ENCODE measurements around the gene ATAD3C.
"Not testable (repeated sequence)": the region's sequence is repeated elsewhere in the genome, so short reads cannot be mapped to it uniquely, and the experiment has no call there.

The ATAD3C gene

GRCh38 chr1:1449099-1449739 lies at the start of gene ATAD3C:
TSS of gene ATAD3C (plus strand) at chr1:1449689. CDS start at chr1:1450684, 995 bp downstream.
- H3K36me3 Mint-ChIP-seq (ENCODE audit: insufficient read depth): no peaks in the 10 kb centered on the region
- H3K4me1 Mint-ChIP-seq: no peaks in the 10 kb centered on the region
- H3K27me3 Mint-ChIP-seq: no peaks in the 10 kb centered on the region
- no peak within 1 kb of the TSS for H3K27ac Mint-ChIP-seq (ENCODE audit: low read depth)
- H3K9me3 Mint-ChIP-seq: no peaks in the 10 kb centered on the region
- no peak within 1 kb of the TSS for H3K4me3 Mint-ChIP-seq
- DNase-seq (ENCODE audit: low spot score in 2 of 2): no peak
- ATAC-seq (replicated peaks; ENCODE audit: extremely low read depth, poor library complexity, severe bottlenecking): no peak

GRCh38 chr1:1399872-1400575 lies 49.5 kb upstream of the ATAD3C start:
- Mint-ChIP-seq H3K27ac (ENCODE audit: low read depth) (peak overlapping the region; percentile 93), H3K9me3 (no peaks in the 10 kb centered on the region), H3K4me1 (peaks cover 43% of the 10 kb centered on the region), H3K36me3 (ENCODE audit: insufficient read depth) (peaks cover 61% of the 10 kb centered on the region), H3K4me3 (peak overlapping the region; percentile 91), H3K27me3 (no peaks in the 10 kb centered on the region)
- DNase-seq (ENCODE audit: low spot score in 2 of 2) (no peak), ATAC-seq (replicated peaks; ENCODE audit: extremely low read depth, poor library complexity, severe bottlenecking) (no peak)

- peaks cover 40% of the 10 kb centered on the region for H3K4me1 Mint-ChIP-seq
- ATAC-seq (replicated peaks; ENCODE audit: extremely low read depth, poor library complexity, severe bottlenecking) (no peak), DNase-seq (ENCODE audit: low spot score in 2 of 2) (no peak)
- H3K27ac Mint-ChIP-seq (ENCODE audit: low read depth): peak overlapping the region; percentile 93
- H3K27me3 Mint-ChIP-seq: no peaks in the 10 kb centered on the region
- H3K36me3 Mint-ChIP-seq (ENCODE audit: insufficient read depth): peaks cover 60% of the 10 kb centered on the region
- H3K4me3 Mint-ChIP-seq: peak overlapping the region; percentile 91
- H3K9me3 Mint-ChIP-seq: no peaks in the 10 kb centered on the region
Measured at GRCh38 chr1:1400576-1401456, 48.7 kb upstream of the ATAD3C start.

GRCh38 chr1:1401457-1402010 lies 48.0 kb upstream of the ATAD3C start:
- no peak for ATAC-seq (replicated peaks; ENCODE audit: extremely low read depth, poor library complexity, severe bottlenecking)
- H3K27me3 Mint-ChIP-seq: no peaks in the 10 kb centered on the region
- H3K27ac Mint-ChIP-seq (ENCODE audit: low read depth): peak overlapping the region; percentile 38
- DNase-seq (ENCODE audit: low spot score in 2 of 2): no peak
- no peaks in the 10 kb centered on the region for H3K9me3 Mint-ChIP-seq
- peaks cover 63% of the 10 kb centered on the region for H3K36me3 Mint-ChIP-seq (ENCODE audit: insufficient read depth)
- H3K4me3 Mint-ChIP-seq: peak overlapping the region; percentile 91
- H3K4me1 Mint-ChIP-seq: peaks cover 46% of the 10 kb centered on the region

- ATAC-seq (replicated peaks; ENCODE audit: extremely low read depth, poor library complexity, severe bottlenecking): no peak
- Mint-ChIP-seq H3K4me3 (peak overlapping the region; percentile 11), H3K36me3 (ENCODE audit: insufficient read depth) (peaks cover 63% of the 10 kb centered on the region), H3K4me1 (peaks cover 46% of the 10 kb centered on the region), H3K27ac (ENCODE audit: low read depth) (peak overlapping the region; percentile 38), H3K27me3 (no peaks in the 10 kb centered on the region), H3K9me3 (no peaks in the 10 kb centered on the region)
- no peak for DNase-seq (ENCODE audit: low spot score in 2 of 2)
Measured at GRCh38 chr1:1402072-1402900, 47.2 kb upstream of the ATAD3C start.

GRCh38 chr1:1402901-1403392 lies 46.5 kb upstream of the ATAD3C start:
- H3K27me3 Mint-ChIP-seq; ATAC-seq (replicated peaks; ENCODE audit: extremely low read depth, poor library complexity, severe bottlenecking); H3K9me3 Mint-ChIP-seq; H3K27ac Mint-ChIP-seq (ENCODE audit: low read depth); DNase-seq (ENCODE audit: low spot score in 2 of 2); H3K4me3 Mint-ChIP-seq: not testable (repeated sequence)
- peaks cover 43% of the 10 kb centered on the region for H3K4me1 Mint-ChIP-seq
- H3K36me3 Mint-ChIP-seq (ENCODE audit: insufficient read depth): peaks cover 59% of the 10 kb centered on the region

- Mint-ChIP-seq H3K4me1 (peaks cover 43% of the 10 kb centered on the region), H3K27me3 (no peaks in the 10 kb centered on the region), H3K9me3 (no peaks in the 10 kb centered on the region), H3K27ac (ENCODE audit: low read depth) (peak overlapping the region; percentile 52), H3K36me3 (ENCODE audit: insufficient read depth) (peaks cover 57% of the 10 kb centered on the region), H3K4me3 (no peak overlapping the region)
- no peak for DNase-seq (ENCODE audit: low spot score in 2 of 2)
- ATAC-seq (replicated peaks; ENCODE audit: extremely low read depth, poor library complexity, severe bottlenecking): no peak
Measured at GRCh38 chr1:1403653-1404052, 45.8 kb upstream of the ATAD3C start.

- no peak for ATAC-seq (replicated peaks; ENCODE audit: extremely low read depth, poor library complexity, severe bottlenecking)
- peak overlapping the region; percentile 92 for H3K27ac Mint-ChIP-seq (ENCODE audit: low read depth)
- peaks cover 47% of the 10 kb centered on the region for H3K36me3 Mint-ChIP-seq (ENCODE audit: insufficient read depth)
- no peak for DNase-seq (ENCODE audit: low spot score in 2 of 2)
- no peaks in the 10 kb centered on the region for H3K9me3 Mint-ChIP-seq
- H3K4me1 Mint-ChIP-seq: peaks cover 27% of the 10 kb centered on the region
- peak overlapping the region; percentile 90 for H3K4me3 Mint-ChIP-seq
- no peaks in the 10 kb centered on the region for H3K27me3 Mint-ChIP-seq
Measured at GRCh38 chr1:1406101-1406820, 43.2 kb upstream of the ATAD3C start.

- Mint-ChIP-seq H3K36me3 (ENCODE audit: insufficient read depth) (peaks cover 44% of the 10 kb centered on the region), H3K4me1 (peaks cover 23% of the 10 kb centered on the region), H3K9me3 (no peaks in the 10 kb centered on the region), H3K27me3 (no peaks in the 10 kb centered on the region), H3K4me3 (peak within 1 kb of the TSS; percentile 90), H3K27ac (ENCODE audit: low read depth) (peak within 1 kb of the TSS; percentile 92)
- peak; percentile 90 to 91 for DNase-seq (ENCODE audit: low spot score in 2 of 2)
- ATAC-seq (replicated peaks; ENCODE audit: extremely low read depth, poor library complexity, severe bottlenecking): peak; percentile 96
Measured at GRCh38 chr1:1406821-1407635, 42.5 kb upstream of the ATAD3C start, which contains the start of gene MRPL20. TSS of gene MRPL20 (minus strand) at chr1:1407293. CDS start at chr1:1407217, 76 bp downstream.

- no peaks in the 10 kb centered on the region for H3K9me3 Mint-ChIP-seq
- ATAC-seq (replicated peaks; ENCODE audit: extremely low read depth, poor library complexity, severe bottlenecking): peak; percentile 38
- peaks cover 38% of the 10 kb centered on the region for H3K36me3 Mint-ChIP-seq (ENCODE audit: insufficient read depth)
- no peaks in the 10 kb centered on the region for H3K27me3 Mint-ChIP-seq
- peaks cover 23% of the 10 kb centered on the region for H3K4me1 Mint-ChIP-seq
- H3K27ac Mint-ChIP-seq (ENCODE audit: low read depth): peak overlapping the region; percentile 92
- H3K4me3 Mint-ChIP-seq: peak overlapping the region; percentile 90
- DNase-seq (ENCODE audit: low spot score in 2 of 2): no peak
Measured at GRCh38 chr1:1407636-1408318, 41.7 kb upstream of the ATAD3C start.

Data from central memory CD8-positive, alpha-beta T cell (primary cell).